ENCODE data around the gene OR8B8. TPM values are rescaled to one million over a fixed set of nuclear protein-coding genes. Genes with fewer than 3 reads are reported as not detected.

The OR8B8 gene
- total RNA-seq, 2 donors from 2014 or later = not detected

DNA sequence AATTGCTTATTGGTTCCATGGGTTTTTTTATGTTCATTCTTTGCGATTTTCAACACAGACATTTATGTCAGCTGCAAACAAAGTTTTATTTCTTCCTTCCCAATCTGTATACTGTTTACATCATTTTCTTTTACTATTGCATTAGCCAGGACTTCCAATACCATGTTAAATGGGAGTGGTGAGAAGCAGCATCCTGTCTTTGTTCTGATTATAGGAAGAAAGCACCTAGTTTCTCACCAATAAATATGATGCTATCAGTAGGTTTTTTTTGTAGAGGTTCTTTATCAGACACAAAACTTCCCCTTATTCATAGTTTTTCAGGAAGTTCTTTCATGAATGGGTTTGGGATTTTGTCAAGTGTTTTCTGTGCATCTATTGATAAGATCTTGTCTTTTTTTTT is 28.0 kb upstream of the OR8B8 start:
- Histone ChIP-seq H3K36me3 (no peaks in the 10 kb centered on the region), H3K9me3 (no peaks in the 10 kb centered on the region), H3K27ac (no peak overlapping the region), H3K27me3 (replicated peaks; ENCODE audit: insufficient read depth) (no peaks in the 10 kb centered on the region), H3K4me3 (no peak overlapping the region), H3K4me1 (replicated peaks) (no peaks in the 10 kb centered on the region)
- intact Hi-C loops (cut with DNase I) = no loop called here
- DNase-seq (ENCODE audit: low spot score) = no peak
- TF ChIP-seq POLR2AphosphoS5 (IDR thresholded peaks at IDR 0.05) (no peak), POLR2A (IDR thresholded peaks at IDR 0.05) (no peak), CTCF (IDR thresholded peaks at IDR 0.05) (no peak)
- WGBS = 33% methylated on average over 1 of the region's 1 CpG

DNA sequence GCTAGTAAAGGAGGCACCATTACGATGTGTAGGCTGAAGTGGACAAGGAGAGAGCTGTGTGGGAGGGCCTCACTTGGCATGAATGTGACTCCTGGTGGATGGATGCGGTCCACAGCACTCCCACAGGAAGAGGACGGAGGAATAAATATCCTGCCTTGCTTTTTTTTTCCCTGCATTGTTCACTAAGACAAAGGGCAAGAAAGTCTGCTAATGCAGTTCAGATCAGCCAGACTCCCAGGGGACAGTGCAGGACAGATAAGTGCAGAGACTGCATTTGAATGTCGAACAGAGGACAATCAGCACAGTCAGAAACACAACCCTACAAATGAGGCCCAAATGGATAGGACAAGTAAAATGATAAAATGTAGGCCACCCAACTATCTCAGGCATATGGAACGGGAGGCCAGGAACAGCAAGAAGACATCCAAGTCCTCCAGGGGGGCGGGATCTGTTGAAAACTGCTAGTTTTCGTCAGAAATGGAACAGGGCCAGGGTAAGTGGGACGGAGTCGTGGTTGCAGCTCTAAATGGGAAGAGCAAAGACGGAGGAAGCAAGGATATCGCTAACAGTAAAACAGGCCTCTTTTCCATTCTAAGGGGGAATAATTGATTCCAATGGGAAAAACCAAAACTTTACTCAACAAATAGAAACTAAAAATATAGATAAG is 25.2 kb upstream of the OR8B8 start:
- H3K27me3 ChIP-seq (replicated peaks; ENCODE audit: insufficient read depth) = no peaks in the 10 kb centered on the region
- TF ChIP-seq POLR2A (IDR thresholded peaks at IDR 0.05) (no peak), POLR2AphosphoS5 (IDR thresholded peaks at IDR 0.05) (no peak), CTCF (IDR thresholded peaks at IDR 0.05) (no peak)
- intact Hi-C loops (cut with DNase I) = no loop called here
- no peak overlapping the region for H3K27ac ChIP-seq
- DNase-seq (ENCODE audit: low spot score) = no peak
- no peaks in the 10 kb centered on the region for H3K36me3 ChIP-seq
- no peaks in the 10 kb centered on the region for H3K4me1 ChIP-seq (replicated peaks)
- H3K9me3 ChIP-seq = no peaks in the 10 kb centered on the region
- 69% methylated on average over 11 of the region's 11 CpGs for WGBS
- no peak overlapping the region for H3K4me3 ChIP-seq

DNA sequence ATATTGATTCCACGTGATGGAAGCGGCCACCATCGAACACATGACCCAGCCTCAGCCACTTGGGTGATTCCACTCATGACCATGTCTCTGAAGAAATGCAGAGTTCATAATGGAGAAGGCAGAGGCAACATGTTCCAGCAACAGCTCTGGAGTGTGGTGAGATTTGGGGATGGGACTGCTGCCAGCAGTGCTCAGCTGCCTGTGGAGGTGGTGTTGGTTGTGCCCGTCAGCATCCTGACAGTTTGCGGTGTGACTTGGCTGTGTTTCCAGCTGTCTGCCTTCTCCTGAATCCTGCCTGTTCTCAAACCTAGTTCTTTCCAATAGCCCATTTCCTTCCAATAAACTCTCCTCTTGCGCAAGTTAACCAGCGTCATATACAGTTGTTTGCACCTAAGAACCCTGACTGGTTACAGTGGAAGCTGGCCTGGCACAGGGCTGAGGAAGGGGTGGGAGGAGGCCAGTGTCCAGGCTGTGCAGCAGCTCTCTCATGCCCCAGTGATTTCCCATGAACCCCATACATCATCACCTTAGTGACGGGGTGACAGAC is 22.0 kb upstream of the OR8B8 start:
- no peaks in the 10 kb centered on the region for H3K27me3 ChIP-seq (replicated peaks; ENCODE audit: insufficient read depth)
- no peaks in the 10 kb centered on the region for H3K9me3 ChIP-seq
- H3K4me3 ChIP-seq = no peak overlapping the region
- no peaks in the 10 kb centered on the region for H3K36me3 ChIP-seq
- DNase-seq (ENCODE audit: low spot score) = no peak
- TF ChIP-seq POLR2A (IDR thresholded peaks at IDR 0.05) = no peak
- no peak for TF ChIP-seq POLR2AphosphoS5 (IDR thresholded peaks at IDR 0.05)
- no peak for TF ChIP-seq CTCF (IDR thresholded peaks at IDR 0.05)
- intact Hi-C loops (cut with DNase I) = no loop called here
- no peak overlapping the region for H3K27ac ChIP-seq
- 70% methylated on average over 8 of the region's 8 CpGs for WGBS
- H3K4me1 ChIP-seq (replicated peaks) = no peaks in the 10 kb centered on the region

- Histone ChIP-seq H3K4me1 (replicated peaks) (no peaks in the 10 kb centered on the region), H3K27ac (no peak overlapping the region), H3K27me3 (replicated peaks; ENCODE audit: insufficient read depth) (no peaks in the 10 kb centered on the region), H3K9me3 (no peaks in the 10 kb centered on the region), H3K36me3 (no peaks in the 10 kb centered on the region), H3K4me3 (no peak overlapping the region)
- TF ChIP-seq POLR2AphosphoS5 (IDR thresholded peaks at IDR 0.05) (no peak), CTCF (IDR thresholded peaks at IDR 0.05) (no peak), POLR2A (IDR thresholded peaks at IDR 0.05) (no peak)
- DNase-seq (ENCODE audit: low spot score) = no peak
- WGBS = 83% methylated on average over 4 of the region's 4 CpGs
- intact Hi-C loops (cut with DNase I) = no loop called here
Observed at GRCh38 chr11:124465368-124465767, 19.9 kb upstream of the OR8B8 start.

DNA sequence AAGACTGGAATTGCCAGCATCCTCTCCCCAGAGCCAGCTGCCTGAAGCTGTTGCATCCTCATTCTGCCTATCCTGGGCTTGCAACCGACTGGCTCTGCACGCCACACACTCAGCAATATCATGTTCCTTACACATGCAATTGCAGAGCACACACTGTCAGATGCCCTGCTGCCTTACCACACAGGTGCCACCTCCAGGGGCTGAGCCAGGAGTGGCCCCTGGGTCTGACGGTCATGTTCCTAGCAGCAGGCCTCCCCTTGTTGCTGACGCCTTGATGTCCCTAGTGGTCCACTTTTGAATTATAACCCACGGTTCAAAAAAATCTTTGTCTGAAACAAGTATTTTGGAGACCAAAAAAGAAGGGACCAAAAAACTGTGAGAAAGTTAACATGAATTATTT is 18.5 kb upstream of the OR8B8 start:
- intact Hi-C loops (cut with DNase I) = no loop called here
- no peak for DNase-seq (ENCODE audit: low spot score)
- no peak overlapping the region for H3K27ac ChIP-seq
- WGBS = 68% methylated on average over 5 of the region's 5 CpGs
- no peaks in the 10 kb centered on the region for H3K4me1 ChIP-seq (replicated peaks)
- TF ChIP-seq POLR2AphosphoS5 (IDR thresholded peaks at IDR 0.05) = no peak
- TF ChIP-seq POLR2A (IDR thresholded peaks at IDR 0.05) = no peak
- no peak for TF ChIP-seq CTCF (IDR thresholded peaks at IDR 0.05)
- no peaks in the 10 kb centered on the region for H3K27me3 ChIP-seq (replicated peaks; ENCODE audit: insufficient read depth)
- H3K4me3 ChIP-seq = no peak overlapping the region
- H3K9me3 ChIP-seq = no peaks in the 10 kb centered on the region
- H3K36me3 ChIP-seq = no peaks in the 10 kb centered on the region
